LNCaP clone FGC (cell line): ENCODE results near the gene CLPX.
A peak's percentile ranks its signal among the peaks of the same experiment; 100 is the strongest.
"Not testable (repeated sequence)": the region's sequence is repeated elsewhere in the genome, so short reads cannot be mapped to it uniquely, and the experiment has no call there.

Experiments used
- DNase-seq: peaks from one replicate; pipeline ENCODE4 v3.0.0-alpha.2; 2011; ENCODE audit warnings: low read depth
- H3K4me3 ChIP-seq: 2 replicates; pipeline ENCODE4 v1.5.1; 2011; ENCODE audit warnings: mild to moderate bottlenecking, low read depth, low read length, control low read depth
- TF ChIP-seq, protein P1 (sequence below): IDR thresholded peaks from 2 replicates; pipeline ENCODE4 v1.5.1; 2012; ENCODE audit warnings: mild to moderate bottlenecking; ENCODE audit not compliant: control insufficient read depth, insufficient read depth; ENCODE audit errors: extremely low read depth

Gene CLPX

DNA sequence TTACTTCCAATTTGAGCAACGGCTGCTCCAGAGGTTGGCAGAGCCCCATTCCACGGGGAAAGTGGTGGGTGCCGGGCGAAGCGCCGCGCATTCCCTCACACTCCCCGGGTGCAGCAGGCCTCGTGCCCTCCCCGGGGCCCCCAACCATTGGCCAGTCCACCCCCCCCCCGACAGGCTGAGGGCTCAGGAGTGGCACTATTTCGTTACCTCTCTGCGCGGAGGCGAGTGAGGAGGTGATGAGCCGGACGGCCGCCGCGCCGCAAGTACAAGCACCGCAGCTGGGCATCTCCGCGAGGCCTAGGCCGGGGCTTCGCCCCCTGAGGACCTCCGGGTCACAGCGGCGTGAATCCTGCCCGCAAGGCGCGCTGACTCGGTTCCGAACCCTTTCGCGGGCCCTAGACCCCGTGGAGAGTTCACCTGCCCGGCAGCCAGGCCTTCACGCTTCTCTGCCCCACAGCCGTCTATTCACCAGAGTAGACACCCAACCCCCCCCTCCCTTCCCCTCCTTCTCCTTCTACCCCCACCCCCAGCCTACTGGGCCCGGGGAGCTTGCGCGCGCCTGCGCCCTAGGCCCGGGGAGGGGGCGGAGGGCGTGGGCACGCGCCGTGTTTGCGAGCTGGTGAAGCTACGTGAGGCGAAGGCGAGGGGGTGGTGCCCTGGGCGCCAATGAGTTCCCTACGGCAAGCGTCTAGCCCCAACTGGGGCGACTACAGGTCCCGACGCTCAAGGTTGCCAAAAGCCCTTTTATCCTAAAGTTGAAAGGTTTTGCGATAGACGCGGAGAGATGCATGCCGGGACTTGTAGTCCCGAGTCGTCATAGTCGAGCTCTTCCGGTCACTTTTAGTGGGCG lies at the start of gene CLPX:
TSS of gene CLPX (minus strand) at position 475 of the 850 bp plus-strand sequence. CDS start at position 286, 189 bp downstream.
- TF ChIP-seq, protein P1, sequence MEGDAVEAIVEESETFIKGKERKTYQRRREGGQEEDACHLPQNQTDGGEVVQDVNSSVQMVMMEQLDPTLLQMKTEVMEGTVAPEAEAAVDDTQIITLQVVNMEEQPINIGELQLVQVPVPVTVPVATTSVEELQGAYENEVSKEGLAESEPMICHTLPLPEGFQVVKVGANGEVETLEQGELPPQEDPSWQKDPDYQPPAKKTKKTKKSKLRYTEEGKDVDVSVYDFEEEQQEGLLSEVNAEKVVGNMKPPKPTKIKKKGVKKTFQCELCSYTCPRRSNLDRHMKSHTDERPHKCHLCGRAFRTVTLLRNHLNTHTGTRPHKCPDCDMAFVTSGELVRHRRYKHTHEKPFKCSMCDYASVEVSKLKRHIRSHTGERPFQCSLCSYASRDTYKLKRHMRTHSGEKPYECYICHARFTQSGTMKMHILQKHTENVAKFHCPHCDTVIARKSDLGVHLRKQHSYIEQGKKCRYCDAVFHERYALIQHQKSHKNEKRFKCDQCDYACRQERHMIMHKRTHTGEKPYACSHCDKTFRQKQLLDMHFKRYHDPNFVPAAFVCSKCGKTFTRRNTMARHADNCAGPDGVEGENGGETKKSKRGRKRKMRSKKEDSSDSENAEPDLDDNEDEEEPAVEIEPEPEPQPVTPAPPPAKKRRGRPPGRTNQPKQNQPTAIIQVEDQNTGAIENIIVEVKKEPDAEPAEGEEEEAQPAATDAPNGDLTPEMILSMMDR: no peak
- H3K4me3 ChIP-seq: peak within 1 kb of the TSS; percentile 78
- peak; percentile 94 for DNase-seq

DNA sequence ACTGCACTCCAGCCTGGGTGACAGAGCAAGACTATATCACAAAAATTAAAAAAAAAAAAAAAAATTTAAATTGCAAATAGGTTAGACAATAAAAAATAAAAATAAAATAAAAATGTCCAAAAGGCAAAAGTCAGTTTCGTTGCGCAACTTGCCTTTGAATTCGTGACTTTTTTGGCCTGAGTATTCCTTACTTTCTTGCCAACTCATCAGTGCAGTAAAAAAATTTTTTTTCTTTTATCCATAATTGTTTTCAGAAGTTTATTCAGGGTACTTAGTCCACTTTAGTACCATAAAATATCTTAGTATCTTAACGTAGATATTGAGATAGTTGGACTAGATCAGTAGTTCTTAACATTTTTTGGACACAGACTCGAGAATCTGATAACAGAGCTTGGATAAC lies 48.6 kb upstream of the CLPX start:
- TF ChIP-seq, protein P1: no peak

DNA sequence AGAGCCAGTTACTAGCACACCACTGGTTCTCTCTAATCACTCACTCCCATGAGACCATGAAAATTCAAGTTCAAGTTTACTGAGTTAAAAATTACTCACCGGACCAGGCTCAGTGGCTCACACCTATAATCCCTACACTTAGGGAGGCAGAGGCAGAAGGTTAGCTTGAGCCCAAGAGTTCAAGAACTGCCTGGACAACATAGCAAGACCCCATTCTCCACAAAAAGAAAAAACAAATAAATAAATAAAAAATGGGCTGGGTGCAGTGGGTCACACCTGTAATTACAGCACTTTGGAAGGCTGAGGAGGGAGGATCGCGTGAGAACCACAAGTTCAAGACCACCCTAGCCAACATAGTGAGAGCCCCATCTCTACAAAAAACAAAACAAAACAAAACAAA lies 47.4 kb upstream of the CLPX start:
- TF ChIP-seq, protein P1: no peak
- no peak for DNase-seq
- H3K4me3 ChIP-seq: no peak overlapping the region

More for the DNA sequence above, 48.6 kb upstream of the CLPX start:
- H3K4me3 ChIP-seq: no peak overlapping the region
- no peak for DNase-seq

DNA sequence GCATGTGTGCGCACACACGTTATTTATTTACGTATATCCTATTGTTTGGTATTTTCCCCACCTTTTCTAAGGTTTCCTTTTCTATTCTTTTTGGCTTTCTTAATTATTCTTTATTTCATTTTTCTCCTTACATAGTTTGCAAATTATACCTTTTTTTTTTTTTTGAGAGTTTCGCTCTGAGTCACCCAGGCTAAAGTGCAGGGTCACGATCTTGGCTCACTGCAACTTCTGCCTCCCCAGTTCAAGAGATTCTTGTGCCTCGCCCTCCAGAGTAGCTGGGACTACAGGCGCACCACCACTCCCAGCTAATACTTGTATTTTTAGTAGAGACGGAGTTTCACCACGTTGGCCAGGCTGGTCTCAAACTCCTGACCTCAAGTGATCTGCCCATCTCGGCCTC lies 46.2 kb upstream of the CLPX start:
- no peak for DNase-seq
- TF ChIP-seq, protein P1: no peak

DNA sequence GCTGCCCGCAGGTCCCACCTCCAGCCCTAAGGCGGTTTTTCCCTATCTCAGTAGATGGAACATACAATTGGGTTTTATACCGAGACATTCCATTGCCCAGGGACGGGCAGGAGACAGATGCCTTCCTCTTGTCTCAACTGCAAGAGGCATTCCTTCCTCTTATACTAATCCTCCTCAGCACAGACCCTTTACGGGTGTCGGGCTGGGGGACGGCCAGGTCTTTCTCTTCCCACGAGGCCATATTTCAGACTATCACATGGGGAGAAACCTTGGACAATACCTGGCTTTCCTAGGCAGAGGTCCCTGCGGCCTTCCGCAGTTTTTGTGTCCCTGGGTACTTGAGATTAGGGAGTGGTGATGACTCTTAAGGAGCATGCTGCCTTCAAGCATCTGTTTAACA lies 41.8 kb upstream of the CLPX start:
- not testable (repeated sequence) for H3K4me3 ChIP-seq, DNase-seq

More for the DNA sequence above, 46.2 kb upstream of the CLPX start:
- no peak overlapping the region for H3K4me3 ChIP-seq

DNA sequence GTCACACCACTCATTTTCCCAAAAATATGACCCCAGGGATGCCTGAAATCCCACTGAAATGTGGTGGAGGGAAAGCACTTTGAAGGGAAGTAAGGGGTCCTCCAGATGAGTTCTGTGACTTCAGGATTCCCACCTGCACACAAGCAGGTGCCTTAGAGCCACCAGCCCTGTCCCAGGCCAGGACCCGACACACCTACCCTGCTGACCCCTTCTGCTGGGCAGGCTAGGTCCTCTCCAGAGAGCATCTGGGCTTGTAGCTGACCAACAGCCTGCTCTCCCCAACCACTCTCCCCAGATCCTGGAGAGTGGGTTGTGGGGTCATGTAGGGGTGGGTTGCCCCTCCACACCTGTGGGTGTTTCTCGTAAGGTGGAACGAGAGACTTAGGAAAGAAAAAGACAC lies 41.1 kb upstream of the CLPX start:
- TF ChIP-seq, protein P1: no peak
- H3K4me3 ChIP-seq: no peak overlapping the region

DNA sequence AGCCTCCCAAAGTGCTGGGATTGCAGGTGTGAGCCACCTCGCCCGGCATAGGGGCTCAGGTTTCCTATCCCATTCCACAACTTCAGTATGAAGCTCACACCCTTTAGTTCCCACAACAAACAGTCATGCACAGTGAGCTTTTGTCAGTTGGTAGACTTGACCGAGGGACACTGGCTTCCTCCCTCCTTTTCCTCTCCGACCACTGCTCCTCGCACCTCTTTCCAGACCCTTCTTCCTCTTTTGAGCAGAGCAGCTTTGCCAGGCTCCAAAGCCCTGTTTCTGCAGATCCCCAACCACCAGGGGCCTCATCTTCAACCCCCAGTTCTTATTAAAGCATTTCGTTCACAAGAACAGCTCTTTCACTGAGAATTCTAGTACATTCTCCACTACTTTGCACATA lies 38.9 kb upstream of the CLPX start:
- TF ChIP-seq, protein P1: no peak
- no peak for DNase-seq

More for the DNA sequence above, 41.1 kb upstream of the CLPX start:
- no peak for DNase-seq

More for the DNA sequence above, 38.9 kb upstream of the CLPX start:
- H3K4me3 ChIP-seq: no peak overlapping the region
